Activated CD4-positive, alpha-beta T cell treated with anti-CD3 and anti-CD28 coated beads, Interleukin-10, Interleukin-2, amounts not matched to agents 100 ng/mL and 50 ng/mL, durations not matched to agents 16 hours and 8 hours (primary cell): ENCODE results near the gene ANKS1B.

Experiments
- DNase-seq: peaks from one replicate; pipeline ENCODE4 v3.0.0-alpha.2; 2020

Gene ANKS1B

GRCh38 chr12:99959549-99960170 lies 25.1 kb downstream of the ANKS1B start:
- DNase-seq = no peak

GRCh38 chr12:99957866-99958466 lies 26.8 kb downstream of the ANKS1B start:
- DNase-seq = no peak

DNA sequence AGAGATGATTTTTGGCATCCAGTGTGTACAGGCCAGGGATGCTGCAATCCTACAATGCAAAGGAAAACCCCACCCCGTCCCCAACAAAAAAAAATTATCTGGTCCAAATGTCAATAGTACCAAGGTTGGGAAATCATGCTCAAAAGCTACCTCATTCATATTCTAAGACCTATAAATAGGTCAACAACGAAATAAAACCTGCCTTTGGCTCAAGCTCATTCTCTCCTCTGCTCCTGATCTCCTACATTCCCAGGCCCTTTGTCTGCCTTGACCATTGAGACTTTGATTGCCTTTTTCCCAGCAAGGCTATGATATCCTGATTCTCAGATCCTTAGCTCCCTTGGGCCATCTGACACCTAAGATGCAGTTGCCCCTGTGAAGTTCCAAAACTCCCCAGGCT lies 30.0 kb downstream of the ANKS1B start:
- DNase-seq = no peak

GRCh38 chr12:99948370-99948769 lies 36.4 kb downstream of the ANKS1B start:
- no peak for DNase-seq

GRCh38 chr12:99946131-99946530 lies 38.6 kb downstream of the ANKS1B start:
- DNase-seq = no peak

DNA sequence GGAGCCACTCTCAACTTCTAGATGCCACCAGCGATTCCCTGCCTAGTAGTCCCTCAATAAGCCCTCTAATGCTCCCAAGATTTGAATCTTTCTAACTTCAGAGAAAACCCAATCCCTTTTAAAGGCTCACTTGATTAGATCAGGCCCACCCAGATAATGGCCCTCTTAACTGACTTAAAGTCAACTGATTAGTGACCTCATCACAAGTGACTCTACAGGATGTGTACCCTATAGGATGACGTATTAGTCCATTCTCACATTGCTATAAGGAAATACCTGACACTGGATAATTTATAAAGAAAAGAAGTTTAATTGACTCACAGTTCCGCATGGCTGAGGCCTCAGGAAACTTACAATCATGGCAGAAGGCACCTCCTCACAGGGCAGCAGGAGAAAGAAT lies 49.1 kb downstream of the ANKS1B start:
- DNase-seq = no peak

- no peak for DNase-seq
Measured at GRCh38 chr12:99926511-99927169, 58.1 kb downstream of the ANKS1B start.

- DNase-seq = no peak
Measured at GRCh38 chr12:99920353-99920960, 64.3 kb downstream of the ANKS1B start.

DNA sequence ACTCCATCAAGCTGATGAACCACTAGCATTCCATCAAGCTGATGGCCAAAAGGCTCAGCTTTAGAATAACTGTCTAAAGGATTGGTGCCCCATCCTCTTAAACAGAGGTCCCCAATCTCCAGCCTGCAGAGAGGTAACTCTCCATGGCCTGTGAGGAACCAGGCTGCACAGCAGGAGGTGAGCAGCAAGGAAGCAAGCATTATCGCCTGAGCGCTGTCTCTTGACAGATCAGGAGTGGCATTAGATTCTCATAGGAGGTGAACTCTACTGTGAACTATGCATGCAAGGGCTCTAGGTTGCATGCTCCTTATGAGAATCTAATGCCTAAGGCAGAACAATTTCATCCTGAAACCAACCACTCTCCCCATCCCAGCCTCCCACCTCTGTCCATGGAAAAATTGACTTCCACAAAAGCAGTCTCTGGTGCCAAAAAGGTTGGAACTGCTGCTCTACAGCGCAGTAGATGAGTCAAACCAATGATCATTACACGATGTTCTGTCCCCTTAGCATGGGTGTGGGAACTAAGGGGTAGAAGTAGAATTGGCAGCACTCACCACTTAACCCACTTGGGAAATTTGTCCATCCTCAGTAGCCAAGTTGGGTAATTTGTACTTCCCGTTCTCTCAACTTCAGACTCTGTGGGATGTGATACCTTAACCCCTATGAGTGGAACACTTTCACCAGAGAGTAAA lies 66.9 kb downstream of the ANKS1B start:
- DNase-seq = no peak

- DNase-seq = no peak
Measured at GRCh38 chr12:99916555-99916954, 68.2 kb downstream of the ANKS1B start.

GRCh38 chr12:99915251-99916082 lies 69.3 kb downstream of the ANKS1B start:
- DNase-seq = no peak

DNA sequence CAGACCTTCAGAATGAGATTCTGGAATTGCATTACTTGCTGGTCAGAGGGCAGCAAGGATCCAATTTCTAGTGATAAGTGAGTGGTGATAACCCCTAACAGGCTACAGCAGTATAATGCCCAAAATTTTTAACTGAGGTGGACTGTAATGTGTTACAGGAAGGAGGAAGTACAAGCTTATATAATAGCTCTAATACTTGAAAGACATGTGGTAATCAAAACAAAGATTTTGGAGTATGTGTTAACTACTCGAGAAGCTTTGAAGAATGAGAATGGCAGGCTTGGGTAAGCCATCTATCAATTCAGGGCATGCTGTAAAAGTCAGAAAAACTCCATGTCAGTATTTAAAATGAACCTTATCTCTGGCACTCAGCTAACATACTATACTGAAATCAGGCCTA lies 70.5 kb downstream of the ANKS1B start:
- no peak for DNase-seq

GRCh38 chr12:99911967-99912366 lies 72.8 kb downstream of the ANKS1B start:
- no peak for DNase-seq

DNA sequence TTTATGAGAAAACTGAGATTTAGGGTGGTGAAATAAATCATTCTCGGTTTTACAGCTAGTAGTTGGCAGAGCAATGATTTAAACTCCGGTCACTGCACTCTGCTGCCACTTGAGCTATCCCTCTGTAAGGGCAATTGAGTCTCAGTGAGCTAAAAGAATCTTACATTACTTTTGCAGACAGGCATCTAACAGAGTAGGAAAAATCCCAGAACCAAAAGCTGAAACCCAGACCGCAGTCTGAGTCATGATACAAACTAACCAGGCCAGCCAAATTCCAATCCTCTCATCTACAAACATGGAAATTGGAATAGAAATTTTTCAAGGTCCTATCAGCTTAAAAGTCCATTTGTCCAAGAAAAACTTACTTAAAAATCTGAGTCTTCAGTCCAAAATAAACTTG lies 73.7 kb downstream of the ANKS1B start:
- no peak for DNase-seq

DNA sequence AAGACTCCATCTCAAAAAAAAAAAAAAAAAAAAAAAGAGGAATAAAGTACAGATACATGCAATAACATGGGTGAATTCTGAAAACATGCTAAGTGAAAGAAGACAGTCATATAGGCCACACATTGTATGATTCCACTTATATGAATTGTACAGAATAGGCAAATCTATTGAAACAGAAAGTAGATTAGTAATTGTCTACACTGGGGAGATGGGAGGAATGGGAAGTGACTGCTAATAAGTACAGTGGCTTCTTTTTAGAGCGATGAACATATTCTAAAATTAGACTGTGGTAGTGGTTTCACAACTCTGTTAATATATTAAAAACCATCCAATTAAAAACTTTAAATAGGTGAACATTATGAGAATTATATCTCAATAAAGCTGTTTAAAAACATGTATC lies 74.4 kb downstream of the ANKS1B start:
- no peak for DNase-seq

- no peak for DNase-seq
Measured at GRCh38 chr12:99906786-99907579, 77.8 kb downstream of the ANKS1B start.

DNA sequence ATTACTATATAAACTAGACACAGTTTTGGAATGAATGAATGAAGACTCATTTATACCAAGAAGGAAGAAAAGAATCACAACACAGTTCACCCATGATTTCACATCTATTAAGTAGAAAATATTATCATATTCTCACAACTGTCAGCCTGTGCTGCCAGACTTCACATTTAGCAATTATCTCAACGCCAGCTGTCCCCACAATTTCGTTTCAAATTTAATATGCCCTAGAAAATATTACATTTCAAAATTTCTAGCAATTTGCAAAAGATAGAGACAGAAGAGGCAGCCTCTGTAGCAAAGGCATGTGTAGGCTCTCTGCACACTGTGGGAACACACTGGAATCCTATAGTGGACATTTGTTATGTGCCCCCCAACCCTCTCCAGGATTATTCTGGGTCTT lies 83.6 kb downstream of the ANKS1B start:
- DNase-seq = no peak

- DNase-seq = no peak
Measured at GRCh38 chr12:99898645-99899044, 86.1 kb downstream of the ANKS1B start.

- no peak for DNase-seq
Measured at GRCh38 chr12:99879439-99879838, 105.3 kb downstream of the ANKS1B start.

DNA sequence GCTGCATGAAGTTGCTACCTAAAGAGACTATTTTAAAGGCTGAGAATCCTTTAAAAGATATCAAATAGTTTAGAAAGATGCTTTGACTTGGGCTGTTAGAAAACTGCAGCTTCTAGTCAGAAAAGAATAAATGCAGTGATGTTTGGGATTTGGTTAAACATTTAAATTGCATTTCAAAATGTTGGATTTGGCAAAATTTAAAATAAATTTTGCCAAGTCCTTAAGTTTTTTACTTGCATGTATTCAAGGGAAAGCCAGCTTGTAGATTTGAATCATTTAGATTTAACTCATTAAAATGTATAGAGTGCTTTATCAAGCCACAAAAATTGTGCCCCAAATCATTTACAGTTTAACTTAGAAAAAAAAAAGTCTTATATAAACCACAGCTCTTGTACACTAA lies 109.7 kb downstream of the ANKS1B start:
- no peak for DNase-seq

DNA sequence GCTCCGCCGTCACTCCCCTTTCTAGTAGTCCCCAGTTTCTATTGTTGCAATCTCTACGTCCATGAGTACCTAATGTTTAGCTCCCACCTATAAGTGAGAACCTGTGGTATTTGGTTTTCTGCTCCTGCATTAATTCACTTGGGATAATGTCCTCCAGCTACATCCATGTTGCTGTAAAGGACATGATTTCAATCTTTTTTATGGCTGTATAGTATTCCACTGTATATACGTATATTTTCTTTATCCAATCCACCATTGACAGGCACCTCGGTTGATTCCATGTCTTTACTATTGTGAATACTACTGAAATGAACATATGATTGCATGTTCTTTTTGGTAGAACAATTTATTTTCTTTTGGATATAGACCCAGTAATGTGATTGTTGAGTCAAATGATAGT lies 114.7 kb downstream of the ANKS1B start:
- no peak for DNase-seq

DNA sequence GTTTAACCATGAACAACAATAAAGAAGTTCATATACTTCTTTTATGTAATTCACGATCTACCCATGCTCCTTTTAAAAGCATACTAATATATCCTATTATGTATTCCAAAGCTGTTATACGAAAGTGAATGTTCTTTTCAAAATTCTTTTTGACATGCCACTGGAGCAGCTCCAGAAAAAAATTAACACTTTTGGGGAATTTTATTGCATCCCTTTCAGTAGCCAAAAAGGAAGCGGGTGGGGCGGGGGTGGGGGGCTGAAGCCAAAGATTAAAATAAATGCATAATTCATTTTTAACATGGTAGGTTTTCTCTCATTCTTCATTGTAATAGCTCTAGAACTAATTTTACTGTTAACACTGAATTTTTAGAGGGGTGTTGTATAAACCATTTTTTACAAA lies 123.0 kb downstream of the ANKS1B start:
- DNase-seq = no peak
